Effector memory CD4-positive, alpha-beta T cell (primary cell): ENCODE data around the gene CACNA1E.

Source experiments
- DNase-seq, 3 donors: peaks; one replicate each; pipeline ENCODE4 v3.0.0-alpha.2; 2020
- H3K27ac ChIP-seq: 2 replicates; pipeline ENCODE4 v1.7.0; 2013; ENCODE audit warnings: mild to moderate bottlenecking, low read length, moderate library complexity; ENCODE audit not compliant: insufficient read depth, poor library complexity, severe bottlenecking
- H3K27me3 ChIP-seq: replicated peaks from 2 replicates; pipeline ENCODE4 v1.7.0; 2013; ENCODE audit warnings: mild to moderate bottlenecking, low read length; ENCODE audit not compliant: insufficient read depth, control insufficient read depth, poor library complexity, severe bottlenecking
- H3K36me3 ChIP-seq: 2 replicates; pipeline ENCODE4 v1.7.0; 2013; ENCODE audit warnings: mild to moderate bottlenecking, low read length, moderate library complexity; ENCODE audit not compliant: control insufficient read depth, insufficient read depth
- H3K4me1 ChIP-seq: 2 replicates; pipeline ENCODE4 v1.7.0; 2013; ENCODE audit warnings: low read length, mild to moderate bottlenecking; ENCODE audit not compliant: control insufficient read depth, insufficient read depth, poor library complexity, severe bottlenecking
- H3K4me3 ChIP-seq: 2 replicates; pipeline ENCODE4 v1.7.0; 2013; ENCODE audit warnings: low read length, low read depth, mild to moderate bottlenecking; ENCODE audit not compliant: insufficient read depth, poor library complexity, severe bottlenecking
- H3K9me3 ChIP-seq: 2 replicates; pipeline ENCODE4 v1.7.0; 2013; ENCODE audit warnings: mild to moderate bottlenecking, low read length, moderate library complexity; ENCODE audit not compliant: control insufficient read depth

The CACNA1E gene

GRCh38 chr1:181620183-181620582 is 136.9 kb downstream of the CACNA1E start:
- Histone ChIP-seq H3K4me1 (no peaks in the 10 kb centered on the region), H3K9me3 (no peaks in the 10 kb centered on the region), H3K27me3 (peaks cover 7% of the 10 kb centered on the region), H3K27ac (no peak overlapping the region), H3K36me3 (no peaks in the 10 kb centered on the region), H3K4me3 (no peak overlapping the region)
- DNase-seq = no peak

- no peaks in the 10 kb centered on the region for H3K36me3 ChIP-seq
- H3K9me3 ChIP-seq = no peaks in the 10 kb centered on the region
- no peak overlapping the region for H3K27ac ChIP-seq
- no peak overlapping the region for H3K4me3 ChIP-seq
- DNase-seq = no peak
- H3K4me1 ChIP-seq = no peaks in the 10 kb centered on the region
- H3K27me3 ChIP-seq = peaks cover 7% of the 10 kb centered on the region
Observed at GRCh38 chr1:181623850-181624249, 140.5 kb downstream of the CACNA1E start.

GRCh38 chr1:181626279-181626938 is 143.1 kb downstream of the CACNA1E start:
- H3K27ac ChIP-seq = no peak overlapping the region
- H3K27me3 ChIP-seq = no peaks in the 10 kb centered on the region
- H3K9me3 ChIP-seq = no peaks in the 10 kb centered on the region
- no peaks in the 10 kb centered on the region for H3K4me1 ChIP-seq
- no peak overlapping the region for H3K4me3 ChIP-seq
- no peaks in the 10 kb centered on the region for H3K36me3 ChIP-seq
- DNase-seq = no peak

- Histone ChIP-seq H3K27ac (no peak overlapping the region), H3K4me3 (no peak overlapping the region), H3K27me3 (no peaks in the 10 kb centered on the region), H3K4me1 (no peaks in the 10 kb centered on the region), H3K36me3 (no peaks in the 10 kb centered on the region), H3K9me3 (no peaks in the 10 kb centered on the region)
- DNase-seq = no peak
Observed at GRCh38 chr1:181630398-181630797, 147.1 kb downstream of the CACNA1E start.

- H3K4me1 ChIP-seq = no peaks in the 10 kb centered on the region
- H3K4me3 ChIP-seq = no peak overlapping the region
- H3K27me3 ChIP-seq = no peaks in the 10 kb centered on the region
- DNase-seq = no peak
- no peaks in the 10 kb centered on the region for H3K9me3 ChIP-seq
- no peak overlapping the region for H3K27ac ChIP-seq
- no peaks in the 10 kb centered on the region for H3K36me3 ChIP-seq
Observed at GRCh38 chr1:181630838-181631237, 147.5 kb downstream of the CACNA1E start.

GRCh38 chr1:181632492-181632891 is 149.2 kb downstream of the CACNA1E start:
- Histone ChIP-seq H3K27me3 (no peaks in the 10 kb centered on the region), H3K27ac (no peak overlapping the region), H3K9me3 (no peaks in the 10 kb centered on the region), H3K4me1 (no peaks in the 10 kb centered on the region), H3K4me3 (no peak overlapping the region), H3K36me3 (no peaks in the 10 kb centered on the region)
- DNase-seq = no peak

GRCh38 chr1:181632960-181633359 is 149.6 kb downstream of the CACNA1E start:
- no peaks in the 10 kb centered on the region for H3K27me3 ChIP-seq
- no peak overlapping the region for H3K4me3 ChIP-seq
- no peaks in the 10 kb centered on the region for H3K9me3 ChIP-seq
- no peaks in the 10 kb centered on the region for H3K36me3 ChIP-seq
- H3K27ac ChIP-seq = no peak overlapping the region
- no peak for DNase-seq
- H3K4me1 ChIP-seq = no peaks in the 10 kb centered on the region

- H3K27ac ChIP-seq = no peak overlapping the region
- no peak for DNase-seq
- no peaks in the 10 kb centered on the region for H3K36me3 ChIP-seq
- no peaks in the 10 kb centered on the region for H3K27me3 ChIP-seq
- no peak overlapping the region for H3K4me3 ChIP-seq
- H3K4me1 ChIP-seq = no peaks in the 10 kb centered on the region
- no peaks in the 10 kb centered on the region for H3K9me3 ChIP-seq
Observed at GRCh38 chr1:181635110-181635509, 151.8 kb downstream of the CACNA1E start.

GRCh38 chr1:181637998-181638397 is 154.7 kb downstream of the CACNA1E start:
- H3K27ac ChIP-seq = no peak overlapping the region
- DNase-seq = no peak
- H3K4me3 ChIP-seq = no peak overlapping the region
- H3K36me3 ChIP-seq = no peaks in the 10 kb centered on the region
- no peaks in the 10 kb centered on the region for H3K4me1 ChIP-seq
- no peaks in the 10 kb centered on the region for H3K9me3 ChIP-seq
- no peaks in the 10 kb centered on the region for H3K27me3 ChIP-seq

GRCh38 chr1:181640956-181641355 is 157.6 kb downstream of the CACNA1E start:
- no peak overlapping the region for H3K27ac ChIP-seq
- no peaks in the 10 kb centered on the region for H3K27me3 ChIP-seq
- H3K4me3 ChIP-seq = no peak overlapping the region
- H3K4me1 ChIP-seq = no peaks in the 10 kb centered on the region
- DNase-seq = no peak
- H3K9me3 ChIP-seq = no peaks in the 10 kb centered on the region
- no peaks in the 10 kb centered on the region for H3K36me3 ChIP-seq
